Hematopoietic multipotent progenitor cell (in vitro differentiated cells): ENCODE results near the gene MRPL53. TPM values are rescaled to one million over a fixed set of nuclear protein-coding genes. Genes with fewer than 3 reads are reported as not detected.
"Not testable (repeated sequence)": the region's sequence is repeated elsewhere in the genome, so short reads cannot be mapped to it uniquely, and the experiment has no call there.

Experiments used
- DNase-seq, 3 donors: peaks; one replicate each; pipeline ENCODE4 v3.0.0-alpha.2; 2011 to 2015; ENCODE audit warnings: low read depth in 2 of 3, low spot score in 2 of 3
- total RNA-seq: library from RNA; depleted of rRNA; stranded (reverse); fragments of >200 nt; gene quantifications from one replicate; pipeline ENCODE4 v1.2.3, GENCODE V29; 2012

The MRPL53 gene
- total RNA-seq, 1 donor: 36.4 TPM

DNA sequence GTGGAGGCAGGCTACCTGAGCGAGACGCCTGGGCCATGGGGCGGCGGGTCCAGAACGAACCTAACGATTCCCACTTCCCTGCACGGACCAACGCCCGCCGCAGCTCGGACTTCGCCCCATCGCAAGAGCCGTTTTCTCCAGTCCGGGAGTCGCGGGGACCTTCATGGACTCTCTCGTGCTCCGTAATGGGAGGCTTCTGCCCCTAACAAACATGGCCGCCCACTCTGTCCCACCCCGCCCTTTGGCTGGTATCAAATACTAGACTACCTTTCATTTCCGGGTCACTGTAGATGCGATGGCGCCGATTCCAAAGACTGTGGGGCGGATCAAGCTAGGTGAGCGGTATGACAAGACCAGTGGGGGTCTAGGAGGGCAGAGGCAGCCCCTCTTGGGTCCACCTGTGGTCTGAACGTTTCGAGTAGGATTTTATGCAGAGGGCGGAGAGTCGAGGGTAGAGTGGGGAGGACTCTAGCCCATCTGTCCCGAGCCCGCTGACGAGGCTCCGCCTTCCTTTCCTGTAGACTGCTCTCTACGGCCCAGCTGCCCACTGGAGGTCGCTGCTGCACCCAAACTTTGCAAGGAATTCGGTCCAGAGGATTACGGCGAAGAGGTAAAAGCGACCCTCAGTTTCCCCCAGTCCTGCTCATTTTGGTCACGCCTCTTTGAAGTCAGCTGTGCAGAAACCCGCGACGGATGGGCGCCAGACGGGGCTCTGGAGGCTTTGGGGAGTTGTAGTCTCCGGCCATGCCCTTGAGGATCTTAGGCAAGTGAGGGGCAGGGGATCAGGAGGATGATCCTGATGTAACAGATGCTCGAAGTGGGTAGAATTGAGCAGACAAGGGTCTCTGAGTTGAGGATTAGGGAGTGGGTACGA is 10.6 kb upstream of the MRPL53 start, which contains the start of the genes CCDC142 and TTC31:
Gene CCDC142, minus strand, starts transcription at position 198 of the 874 bp plus-strand sequence. Its CDS starts 161 bp downstream, at position 37.
Gene TTC31, plus strand, starts transcription at position 281 of the 874 bp plus-strand sequence. Its CDS starts 15 bp downstream, at position 296.
- DNase-seq: peak; percentile 89 to 97 (median 95)

DNA sequence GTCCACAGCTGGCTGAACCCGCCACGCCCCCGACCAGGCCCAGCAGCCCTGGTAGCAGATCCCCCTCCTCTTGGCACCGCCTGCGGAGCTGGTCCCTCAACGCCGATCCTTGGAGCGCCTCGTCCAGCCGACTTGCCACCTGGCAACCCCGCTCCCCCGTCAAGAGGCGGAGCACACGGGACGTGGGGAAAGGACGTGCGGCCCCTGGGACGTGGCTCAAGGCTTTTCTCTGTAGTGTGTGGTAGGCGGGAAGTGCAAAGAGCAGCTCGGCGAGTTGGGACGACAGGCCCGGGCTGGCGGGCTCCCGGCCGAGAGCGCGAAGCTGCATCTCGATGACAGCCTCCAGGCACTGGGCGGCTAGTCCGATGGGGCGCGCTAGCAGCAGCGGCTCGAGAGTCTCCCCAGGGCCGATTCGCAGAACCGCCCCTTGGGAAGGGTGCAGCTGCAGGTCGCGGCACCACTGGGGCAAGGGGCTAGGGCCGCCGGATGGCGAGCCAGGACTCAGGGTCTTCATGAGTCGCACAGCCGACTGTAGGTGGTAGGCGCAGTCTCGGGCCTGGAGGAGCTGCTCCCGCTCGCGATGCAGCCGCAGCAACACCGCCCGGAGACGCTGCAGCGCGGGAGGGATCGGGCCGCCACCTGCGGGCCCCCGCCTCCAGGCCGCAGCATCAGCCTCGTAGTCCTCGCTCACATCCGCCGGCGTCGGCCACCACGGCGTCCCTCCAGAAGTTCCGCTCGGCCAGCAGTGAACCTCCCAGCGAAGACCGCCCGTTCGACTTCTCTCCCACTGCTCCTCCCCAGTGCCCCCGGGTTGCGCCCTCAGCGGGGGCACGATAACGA is 9.7 kb upstream of the MRPL53 start:
- peak in 2 of 3 donors; percentile 37 to 58 for DNase-seq

DNA sequence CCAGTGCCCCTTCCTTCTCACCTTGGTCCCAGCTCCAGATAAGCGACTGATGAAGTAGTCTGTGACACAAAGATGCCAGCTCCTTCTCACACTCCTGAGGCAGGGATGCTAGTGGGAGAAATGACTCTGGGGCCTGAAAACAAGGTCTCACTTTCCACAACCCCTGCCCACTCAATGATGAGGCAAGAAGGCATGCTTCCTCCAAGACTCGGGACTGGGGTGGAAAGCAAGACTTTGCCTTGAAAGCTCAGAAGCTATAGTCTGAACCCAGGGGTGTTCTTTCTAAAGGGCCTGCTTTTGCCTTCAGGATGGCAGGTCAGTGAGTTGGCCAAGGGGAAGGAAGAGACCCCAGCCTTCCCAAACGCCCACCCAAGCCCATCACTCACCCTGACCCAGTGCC is 9.0 kb upstream of the MRPL53 start:
- DNase-seq: no peak

DNA sequence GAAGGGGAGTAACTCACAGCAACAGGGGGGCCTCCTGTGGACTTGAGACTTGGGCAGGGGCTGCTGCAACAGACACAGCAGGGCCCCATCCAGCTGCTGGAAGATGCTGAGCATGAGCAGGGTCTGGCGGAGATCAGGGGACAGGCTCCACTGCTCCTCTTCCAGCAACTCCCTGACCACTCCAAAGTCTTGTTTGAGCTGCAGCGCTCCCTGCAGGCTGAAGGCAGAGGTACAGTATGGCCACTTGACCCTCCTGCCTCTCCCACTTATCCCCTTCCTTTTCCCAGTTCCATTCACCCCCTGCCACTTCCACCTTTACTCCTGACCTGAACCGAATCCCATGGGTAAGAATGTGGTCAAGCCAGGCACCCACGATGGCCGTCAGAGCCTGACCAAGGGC is 2.4 kb upstream of the MRPL53 start:
- DNase-seq: no peak

DNA sequence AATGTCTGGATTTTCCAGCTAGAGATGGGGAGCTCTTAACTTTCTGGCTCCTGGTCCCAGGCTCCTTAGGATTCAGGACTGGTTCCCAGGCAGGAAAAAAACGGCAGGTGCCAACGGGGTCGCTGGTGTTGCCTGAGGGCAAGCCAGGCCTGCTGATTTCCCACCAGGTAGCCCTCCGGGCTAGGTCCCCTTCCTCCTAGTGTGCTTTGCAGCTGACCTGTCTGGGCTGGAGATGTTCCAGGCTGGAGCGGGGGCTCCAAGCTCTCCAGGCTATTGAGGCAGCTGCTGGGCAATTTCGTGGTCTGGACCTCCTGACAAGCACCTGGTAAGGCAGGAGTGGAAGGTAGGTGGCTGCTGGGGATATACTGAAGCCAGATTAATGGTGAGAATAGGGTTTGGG is 2.0 kb upstream of the MRPL53 start:
- no peak for DNase-seq

DNA sequence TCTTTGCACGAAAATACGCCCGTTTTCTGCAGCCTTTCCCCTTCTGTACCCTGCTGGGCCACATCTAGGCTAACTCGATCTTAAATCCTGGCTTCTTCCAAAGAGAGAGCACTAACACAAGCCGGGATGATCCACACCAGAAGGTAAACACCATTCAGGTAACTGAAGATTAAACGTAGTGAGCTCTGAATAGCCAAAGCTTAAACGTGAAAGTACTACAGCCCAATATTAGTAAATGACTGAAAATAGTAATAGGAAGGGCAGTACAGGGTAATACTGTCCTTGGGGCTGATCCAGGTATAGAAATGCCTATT is 422 bp upstream of the MRPL53 start:
- DNase-seq: no peak

DNA sequence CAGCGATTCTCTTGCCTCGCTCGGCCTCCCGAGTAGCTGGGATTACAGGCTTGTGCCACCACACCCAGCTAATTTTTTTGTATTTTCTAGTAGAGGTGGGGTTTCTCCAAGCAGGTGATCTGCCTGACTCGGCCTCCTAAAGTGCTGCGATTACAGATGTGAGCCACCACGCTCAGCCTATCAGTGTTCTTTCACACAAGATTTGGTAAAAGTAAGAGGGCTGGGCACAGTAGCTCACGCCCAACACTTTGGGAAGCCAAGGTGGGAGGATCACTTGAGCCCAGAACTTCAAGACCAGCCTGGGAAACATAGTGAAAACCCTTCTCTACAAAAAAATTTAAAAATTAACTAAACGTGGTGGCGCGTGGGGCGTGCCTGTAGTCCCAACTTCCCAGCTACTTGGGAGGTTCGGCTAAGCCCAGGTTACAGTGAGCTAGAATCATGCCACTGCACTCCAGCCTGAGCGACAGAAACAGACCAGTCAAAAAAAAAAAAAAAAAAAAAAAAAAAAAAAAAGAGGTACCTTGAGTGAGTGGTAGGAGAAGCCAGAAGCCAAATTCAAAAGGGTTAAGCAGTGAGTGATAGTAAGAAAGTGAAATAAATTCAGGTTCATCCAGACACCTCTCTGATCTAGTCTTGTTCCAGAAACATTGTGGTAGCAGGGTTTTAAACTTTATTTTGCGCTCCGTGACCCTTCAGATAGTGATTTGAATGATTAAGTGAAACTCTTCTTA is 981 bp downstream of the MRPL53 start:
- DNase-seq: no peak

DNA sequence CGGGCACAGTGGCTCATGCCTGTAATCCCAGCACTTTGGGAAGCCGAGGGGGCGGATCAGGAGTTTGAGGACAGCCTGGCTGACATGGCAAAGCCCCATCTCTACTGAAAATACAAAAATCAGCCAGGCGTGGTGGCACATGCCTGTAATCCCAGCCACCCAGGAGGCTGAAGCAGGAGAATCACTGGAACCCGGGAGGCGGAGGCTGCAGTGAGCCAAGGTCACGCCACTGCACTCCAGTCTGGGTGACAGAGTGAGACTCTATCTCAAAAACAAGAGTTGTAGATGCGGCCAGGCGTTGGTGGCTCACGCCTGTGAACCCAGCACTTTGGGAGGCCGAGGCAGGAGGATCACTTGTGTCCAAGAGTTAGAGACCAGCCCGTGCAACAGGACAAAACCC is 1.7 kb downstream of the MRPL53 start:
- not testable (repeated sequence) for DNase-seq

DNA sequence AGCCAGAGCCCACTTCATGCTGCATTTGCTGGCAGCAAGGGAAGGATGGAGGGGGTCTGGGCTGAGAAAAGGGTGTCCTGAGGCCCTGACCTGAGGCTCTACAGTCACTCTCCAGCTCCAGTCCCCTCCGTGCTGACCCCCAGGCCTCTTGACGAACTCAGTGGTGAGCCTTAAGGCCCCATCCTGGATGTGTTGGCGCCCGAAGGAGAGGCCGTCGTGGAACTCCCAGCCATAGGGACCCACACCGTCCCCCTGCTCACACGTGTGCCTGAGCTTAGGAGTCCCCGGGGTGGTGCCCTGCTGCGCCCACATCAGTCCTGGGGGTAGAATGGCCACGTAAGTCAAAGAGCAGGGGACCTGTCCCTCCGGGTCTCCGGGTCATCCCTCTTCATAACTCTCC is 8.1 kb downstream of the MRPL53 start:
- DNase-seq: no peak

DNA sequence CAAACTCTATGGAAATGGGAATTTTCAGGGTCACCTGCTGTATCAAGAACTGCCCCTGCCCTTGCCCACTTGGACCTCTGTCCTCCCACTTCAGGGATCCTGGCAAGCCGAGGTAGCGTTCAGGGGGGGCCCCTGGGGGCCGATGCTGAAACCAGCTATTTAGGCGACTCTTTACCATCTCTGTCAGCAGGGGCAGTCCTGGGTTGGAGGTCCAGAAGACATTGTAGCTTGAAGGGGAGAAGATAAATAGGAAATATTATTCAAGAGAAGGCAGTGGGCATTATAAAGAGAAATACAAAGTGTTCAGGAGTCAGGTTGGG is 9.7 kb downstream of the MRPL53 start:
- no peak for DNase-seq

DNA sequence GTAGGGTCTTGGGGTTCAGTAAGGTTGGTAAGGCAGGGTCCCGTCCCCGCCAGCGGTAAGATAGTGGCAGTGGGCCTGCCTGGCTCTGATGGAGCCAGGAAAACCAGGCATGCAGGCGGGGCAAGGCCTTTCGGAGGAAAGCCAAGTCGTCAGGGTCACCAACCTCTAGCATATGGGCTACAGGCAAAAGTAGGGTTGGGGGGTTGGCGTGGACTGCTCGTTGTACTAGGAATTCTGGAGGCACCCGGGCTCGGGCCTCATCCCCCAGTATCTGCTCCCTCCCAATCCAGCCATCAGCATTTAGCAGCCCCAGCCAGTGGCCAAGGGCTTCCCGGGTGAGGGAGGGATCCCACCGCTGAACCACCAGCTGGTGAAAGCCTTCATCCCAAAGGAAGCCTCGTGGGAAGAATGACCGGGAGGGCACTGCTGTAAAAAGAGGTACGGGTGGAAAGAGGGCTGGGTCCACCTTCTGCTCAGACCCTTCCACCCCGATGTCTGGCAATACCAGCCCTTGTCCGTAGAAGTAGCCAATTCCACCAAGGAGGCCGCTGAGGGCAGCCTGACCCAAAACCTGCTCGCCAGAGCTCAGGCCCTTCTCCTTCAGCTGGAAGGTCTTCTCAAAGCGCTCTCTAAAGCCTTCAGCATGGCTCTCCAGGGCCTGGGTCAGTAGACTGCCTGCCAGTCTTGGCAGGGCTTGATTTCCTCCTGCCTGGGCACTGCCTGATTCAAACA is 10.3 kb downstream of the MRPL53 start:
- no peak for DNase-seq

DNA sequence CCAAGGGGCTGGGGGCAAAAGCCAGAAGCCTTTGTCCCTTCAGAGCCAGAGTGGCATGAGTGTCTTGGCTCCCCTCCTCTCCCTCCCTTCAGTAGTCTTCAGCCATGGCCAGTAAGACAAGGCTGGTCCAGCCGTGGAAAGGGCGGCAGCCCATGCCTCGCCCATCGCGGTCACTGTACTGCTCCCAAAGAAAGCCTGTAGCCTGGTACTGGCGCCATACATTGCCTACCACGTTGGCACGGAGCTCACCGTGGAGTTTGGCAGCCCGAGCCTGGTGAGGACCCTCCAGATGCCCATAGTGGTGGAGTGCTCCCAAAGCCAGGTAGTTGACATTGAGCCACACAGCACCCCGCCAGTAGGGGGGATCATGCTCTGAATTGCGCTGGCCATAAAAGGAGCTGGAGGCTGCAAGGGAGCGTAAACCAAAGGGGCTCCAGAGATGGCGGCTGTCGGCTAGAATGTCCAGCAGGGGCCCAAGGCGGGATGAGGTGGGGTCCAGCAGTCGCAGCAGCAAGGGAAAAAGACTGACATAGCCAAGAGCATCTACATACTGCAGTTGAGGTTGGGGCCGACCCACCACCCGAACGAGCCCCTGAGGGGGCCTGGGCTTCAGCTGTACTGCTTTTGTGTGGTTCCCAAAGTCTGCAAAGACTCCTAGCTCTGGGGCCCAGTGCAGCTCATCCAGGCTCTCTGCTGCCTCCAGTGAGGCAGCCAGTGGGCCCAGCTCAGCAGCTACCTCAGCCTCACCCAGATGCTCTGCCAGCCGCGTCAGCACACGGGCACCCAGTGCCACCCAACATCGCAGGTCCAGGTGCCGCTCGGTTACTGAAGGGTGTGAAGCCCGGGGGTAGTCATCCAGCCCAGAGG is 11.1 kb downstream of the MRPL53 start:
- no peak for DNase-seq

DNA sequence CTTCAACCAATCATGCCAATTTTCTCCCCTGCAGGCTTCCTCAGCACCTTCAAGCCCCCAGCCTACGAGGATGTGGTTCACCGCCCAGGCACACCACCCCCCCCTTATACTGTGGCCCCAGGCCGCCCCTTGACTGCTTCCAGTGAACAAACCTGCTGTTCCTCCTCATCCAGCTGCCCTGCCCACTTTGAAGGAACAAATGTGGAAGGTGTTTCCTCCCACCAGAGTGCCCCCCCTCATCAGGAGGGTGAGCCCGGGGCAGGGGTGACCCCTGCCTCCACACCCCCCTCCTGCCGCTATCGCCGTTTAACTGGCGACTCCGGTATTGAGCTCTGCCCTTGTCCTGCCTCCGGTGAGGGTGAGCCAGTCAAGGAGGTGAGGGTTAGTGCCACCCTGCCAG is 12.3 kb downstream of the MRPL53 start:
- DNase-seq: not testable (repeated sequence)

DNA sequence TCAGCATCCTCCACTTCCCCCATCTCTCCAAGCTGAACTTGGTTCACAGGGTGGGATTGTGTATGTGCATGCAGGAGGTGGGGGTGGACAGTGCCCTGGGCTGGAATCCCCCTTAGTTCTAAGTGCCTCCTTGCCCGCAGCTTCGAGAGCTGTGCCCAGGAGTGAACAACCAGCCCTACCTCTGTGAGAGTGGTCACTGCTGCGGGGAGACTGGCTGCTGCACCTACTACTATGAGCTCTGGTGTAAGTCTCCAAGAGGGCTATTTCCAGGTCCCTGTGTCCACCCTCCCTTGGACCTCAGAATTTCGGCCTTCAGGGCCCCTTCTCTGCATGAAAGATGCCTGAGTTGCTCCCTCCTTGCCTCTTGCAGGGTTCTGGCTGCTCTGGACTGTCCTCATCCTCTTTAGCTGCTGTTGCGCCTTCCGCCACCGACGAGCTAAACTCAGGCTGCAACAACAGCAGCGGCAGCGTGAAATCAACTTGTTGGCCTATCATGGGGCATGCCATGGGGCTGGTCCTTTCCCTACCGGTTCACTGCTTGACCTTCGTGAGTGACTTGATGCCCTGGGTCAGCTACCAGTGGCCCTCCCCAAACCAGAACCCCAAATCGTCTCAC is 12.9 kb downstream of the MRPL53 start:
- DNase-seq: not testable (repeated sequence)

DNA sequence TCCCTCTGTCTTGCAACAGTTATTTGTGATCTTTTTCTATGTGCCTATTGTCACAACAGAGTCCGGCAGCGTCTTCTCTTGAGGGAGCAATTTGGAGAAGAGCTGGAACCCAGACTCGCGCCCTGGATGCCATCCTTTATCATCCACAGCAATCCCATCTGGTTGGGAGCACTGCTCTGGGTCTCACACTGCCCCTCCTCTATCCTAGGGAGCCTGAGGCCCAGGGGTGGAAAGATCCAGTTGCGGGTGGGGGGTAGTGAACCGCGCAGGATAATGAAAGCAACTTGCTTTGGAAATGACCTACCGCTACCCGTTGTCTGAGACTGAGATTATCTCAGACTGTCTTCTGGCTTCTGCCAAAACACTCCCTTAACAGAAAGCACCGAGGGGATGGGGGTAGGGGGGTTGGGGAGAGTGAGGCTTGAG is 13.5 kb downstream of the MRPL53 start:
- DNase-seq: no peak

DNA sequence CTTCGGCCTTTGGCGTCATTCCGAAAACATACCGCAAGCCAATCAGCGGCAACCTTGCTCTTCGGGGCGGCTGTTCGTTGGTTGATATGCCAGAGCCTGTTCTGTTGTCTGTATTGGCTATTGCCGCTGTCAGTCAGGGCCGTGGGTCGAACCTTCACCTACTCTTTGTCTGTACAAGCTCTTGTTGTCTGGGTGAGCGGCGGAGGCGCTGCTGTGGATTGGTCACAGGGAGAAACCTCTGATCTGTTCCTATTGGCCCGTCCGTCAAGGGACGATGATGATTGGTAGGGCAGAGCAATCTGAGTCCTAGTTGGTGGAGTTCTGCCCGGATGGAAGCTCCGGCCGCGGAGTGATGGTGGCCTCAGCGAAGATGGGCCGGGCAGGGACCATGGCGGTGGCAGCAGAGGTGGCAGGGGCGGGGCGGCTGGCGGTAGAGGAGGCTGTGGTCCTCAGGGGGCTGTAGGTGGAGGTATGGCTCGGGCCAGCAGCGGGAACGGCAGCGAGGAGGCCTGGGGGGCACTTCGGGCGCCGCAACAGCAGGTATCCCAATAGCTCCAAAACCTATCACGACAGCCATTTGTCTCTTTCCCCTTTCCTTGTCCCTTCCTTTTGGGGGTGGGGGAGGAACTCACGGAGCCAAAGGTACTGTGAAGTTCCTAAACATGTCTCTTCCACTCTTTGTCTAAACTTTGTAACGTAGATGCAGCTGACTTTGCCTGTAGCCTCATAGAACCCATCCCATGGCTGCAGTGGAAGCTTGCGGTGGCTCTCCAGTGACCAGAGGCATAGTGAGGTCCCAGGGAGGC is 14.1 kb downstream of the MRPL53 start, which contains the start of gene WBP1:
Gene WBP1, plus strand, starts transcription at position 307 of the 806 bp plus-strand sequence. Its CDS starts 165 bp downstream, at position 472.
- DNase-seq: peak in 2 of 3 donors; percentile 100

DNA sequence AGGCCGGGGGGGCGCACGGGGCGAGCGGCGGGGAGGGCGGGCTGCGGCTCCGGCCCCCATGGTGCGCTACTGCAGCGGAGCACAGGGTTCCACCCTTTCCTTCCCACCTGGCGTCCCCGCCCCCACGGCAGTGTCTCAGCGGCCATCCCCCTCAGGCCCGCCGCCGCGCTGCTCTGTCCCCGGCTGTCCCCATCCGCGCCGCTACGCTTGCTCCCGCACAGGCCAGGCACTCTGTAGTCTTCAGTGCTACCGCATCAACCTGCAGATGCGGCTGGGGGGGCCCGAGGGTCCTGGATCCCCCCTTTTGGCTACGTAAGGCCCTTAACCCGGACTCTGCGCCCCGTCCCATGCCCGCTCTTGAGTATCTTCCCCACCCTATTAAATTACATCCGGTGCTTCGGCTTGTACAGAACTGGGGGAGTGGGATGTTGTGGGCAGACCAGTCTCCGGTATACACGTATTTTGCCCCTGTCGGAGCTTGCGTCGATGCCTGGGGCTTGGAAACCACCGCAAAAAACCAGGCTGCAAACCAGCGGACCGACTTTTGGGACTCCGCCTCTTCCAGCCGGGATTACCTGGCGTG is 14.8 kb downstream of the MRPL53 start:
- peak; percentile 85 to 94 (median 85) for DNase-seq

DNA sequence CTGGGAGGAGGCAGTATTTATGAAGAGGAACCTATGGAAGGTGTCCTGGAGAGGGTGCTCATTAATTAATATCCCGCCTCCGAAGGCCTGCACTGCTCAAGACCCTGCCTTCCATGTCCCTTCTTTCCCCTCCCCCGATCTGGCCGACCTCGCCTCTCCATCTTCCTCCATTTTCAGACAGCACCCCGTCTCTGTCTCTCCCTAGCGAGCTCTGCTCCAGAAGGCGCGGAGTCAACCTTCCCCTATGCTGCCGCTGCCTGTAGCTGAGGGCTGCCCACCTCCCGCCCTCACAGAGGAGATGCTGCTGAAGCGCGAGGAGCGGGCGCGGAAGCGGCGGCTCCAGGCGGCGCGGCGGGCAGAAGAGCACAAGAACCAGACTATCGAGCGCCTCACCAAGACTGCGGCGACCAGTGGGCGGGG is 15.3 kb downstream of the MRPL53 start:
- no peak for DNase-seq
